Measurements from ENCODE around the gene SUGCT.

Gene SUGCT

DNA sequence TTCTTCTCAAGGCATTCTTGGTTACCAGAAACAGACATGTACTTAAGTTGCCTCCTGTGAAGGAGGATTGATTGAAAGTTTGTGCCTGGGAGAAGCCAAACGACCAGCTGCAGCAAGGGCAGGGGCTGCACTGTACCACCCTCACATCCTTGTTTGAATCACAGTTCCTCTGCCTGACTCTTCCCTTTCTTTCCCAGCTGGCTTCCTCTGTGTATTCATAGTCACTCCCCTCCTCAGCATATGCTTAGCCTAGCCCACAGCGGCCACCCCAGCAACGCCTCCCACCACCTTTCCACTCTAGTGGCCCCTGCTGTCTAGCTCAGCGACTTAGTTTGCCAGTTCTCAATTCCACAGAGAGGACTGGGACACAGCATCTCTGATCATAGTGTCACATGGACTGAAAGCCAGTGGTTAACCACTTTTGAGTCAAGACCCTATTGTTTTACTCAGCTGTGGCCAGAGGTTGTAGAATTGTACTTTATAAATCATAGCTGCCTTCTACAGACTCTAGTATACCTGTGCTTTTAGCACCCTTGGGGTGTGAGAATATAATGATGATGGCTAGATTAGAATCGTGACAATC, 643.0 kb downstream of the SUGCT start:
- no peak for DNase-seq (ENCODE audit: low read depth)

- no peak for DNase-seq (ENCODE audit: low read depth)
These were observed 645.7 kb downstream of the SUGCT start for GRCh38 chr7:40780460-40780859.

- no peak for DNase-seq (ENCODE audit: low read depth)
These were observed 648.0 kb downstream of the SUGCT start for GRCh38 chr7:40782836-40783235.

DNA sequence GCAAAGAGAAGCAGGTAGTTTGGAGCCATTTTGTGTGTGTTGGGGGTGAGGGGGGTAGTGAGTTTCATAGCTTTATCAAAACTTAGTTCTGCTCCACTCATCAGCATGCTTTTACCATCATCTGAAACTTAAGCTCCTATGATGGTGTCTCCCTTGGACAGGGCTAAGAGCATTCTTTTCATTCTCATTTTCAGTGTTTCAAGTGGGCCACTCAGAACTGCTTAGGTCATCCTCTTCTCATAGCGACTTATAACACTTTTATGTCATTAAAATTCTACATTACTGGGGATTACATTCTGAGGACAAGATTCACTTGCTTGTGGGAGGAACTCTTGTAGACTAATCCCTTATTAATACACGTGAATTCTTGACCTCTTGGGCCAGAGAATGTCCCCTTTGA, 649.4 kb downstream of the SUGCT start:
- no peak for DNase-seq (ENCODE audit: low read depth)

- DNase-seq (ENCODE audit: low read depth): no peak
These were observed 652.1 kb downstream of the SUGCT start for GRCh38 chr7:40786909-40787308.

DNA sequence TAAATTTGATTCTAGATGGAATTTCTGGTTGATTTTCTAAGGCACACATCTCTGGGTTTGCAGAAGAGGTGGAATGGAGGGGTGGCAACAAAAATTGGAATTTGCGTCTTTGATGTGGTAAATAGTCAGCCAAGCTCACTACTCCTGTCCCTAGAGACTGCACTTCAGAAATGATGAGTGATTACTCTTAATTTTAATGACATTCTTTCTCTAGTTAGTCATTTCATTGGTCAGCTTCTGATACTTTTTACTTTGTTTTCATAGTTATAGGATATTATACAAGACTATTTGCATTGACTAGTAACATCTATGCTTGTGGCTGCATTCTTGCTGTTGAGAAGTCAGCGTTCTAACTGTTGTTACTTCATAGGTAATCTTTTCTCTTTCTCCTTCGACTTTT, 658.3 kb downstream of the SUGCT start:
- DNase-seq (ENCODE audit: low read depth): no peak

DNA sequence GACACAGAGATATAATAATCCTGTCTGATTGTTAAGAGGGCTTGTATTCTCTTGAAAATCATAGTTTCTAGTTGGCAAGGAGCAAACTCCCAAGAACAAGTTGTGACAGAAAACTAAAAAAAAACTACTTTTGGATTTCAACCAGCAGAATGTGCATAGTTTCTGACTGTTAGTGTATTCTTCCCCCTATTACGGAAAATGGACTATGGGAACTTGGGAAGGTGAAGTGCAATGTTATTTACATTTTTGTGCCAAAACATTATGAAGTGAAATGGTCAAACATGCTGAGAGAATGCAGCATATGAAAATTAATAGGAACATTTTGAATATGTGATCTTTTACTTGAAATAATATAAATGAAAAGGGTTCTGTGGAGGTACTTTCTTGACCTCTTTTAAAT, 660.8 kb downstream of the SUGCT start:
- no peak for DNase-seq (ENCODE audit: low read depth)

DNA sequence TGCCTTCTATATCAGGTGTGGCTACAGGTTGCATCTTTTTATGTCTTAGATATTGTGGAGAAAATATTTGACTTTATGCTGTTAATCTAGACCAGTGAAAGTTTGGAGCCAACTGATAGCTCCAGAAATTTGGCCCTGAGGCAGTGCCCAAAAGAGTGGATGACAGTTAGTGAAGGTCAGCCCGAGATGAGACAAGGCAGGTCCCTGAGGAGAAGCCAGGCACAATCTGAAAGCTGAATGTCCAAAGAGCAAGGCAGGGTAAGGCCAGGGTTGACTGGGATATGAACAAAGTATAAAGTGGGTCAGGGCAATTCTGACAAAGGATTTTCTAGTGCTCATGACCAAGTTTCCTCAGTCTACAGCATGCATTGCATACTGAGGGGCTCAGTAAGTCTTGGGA, 661.9 kb downstream of the SUGCT start:
- no peak for DNase-seq (ENCODE audit: low read depth)

DNA sequence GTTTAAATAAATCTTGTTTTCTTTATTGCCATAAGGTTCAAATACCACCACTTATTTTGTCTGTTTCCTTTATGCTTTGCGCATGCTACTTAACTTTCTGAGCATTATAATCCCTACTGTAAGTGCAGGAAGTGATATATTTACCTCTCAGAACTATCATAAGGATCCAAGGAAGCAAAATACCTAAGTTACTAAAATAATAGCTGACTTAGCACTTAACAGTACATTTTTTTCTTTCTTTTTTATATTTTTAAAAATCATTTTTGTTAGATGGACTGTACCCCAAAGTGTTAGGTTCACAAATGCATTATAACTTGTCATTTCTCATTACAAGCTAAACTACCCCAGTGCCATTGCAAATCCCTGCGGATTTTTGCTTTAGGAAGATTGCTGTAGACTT, 663.8 kb downstream of the SUGCT start:
- no peak for DNase-seq (ENCODE audit: low read depth)

DNA sequence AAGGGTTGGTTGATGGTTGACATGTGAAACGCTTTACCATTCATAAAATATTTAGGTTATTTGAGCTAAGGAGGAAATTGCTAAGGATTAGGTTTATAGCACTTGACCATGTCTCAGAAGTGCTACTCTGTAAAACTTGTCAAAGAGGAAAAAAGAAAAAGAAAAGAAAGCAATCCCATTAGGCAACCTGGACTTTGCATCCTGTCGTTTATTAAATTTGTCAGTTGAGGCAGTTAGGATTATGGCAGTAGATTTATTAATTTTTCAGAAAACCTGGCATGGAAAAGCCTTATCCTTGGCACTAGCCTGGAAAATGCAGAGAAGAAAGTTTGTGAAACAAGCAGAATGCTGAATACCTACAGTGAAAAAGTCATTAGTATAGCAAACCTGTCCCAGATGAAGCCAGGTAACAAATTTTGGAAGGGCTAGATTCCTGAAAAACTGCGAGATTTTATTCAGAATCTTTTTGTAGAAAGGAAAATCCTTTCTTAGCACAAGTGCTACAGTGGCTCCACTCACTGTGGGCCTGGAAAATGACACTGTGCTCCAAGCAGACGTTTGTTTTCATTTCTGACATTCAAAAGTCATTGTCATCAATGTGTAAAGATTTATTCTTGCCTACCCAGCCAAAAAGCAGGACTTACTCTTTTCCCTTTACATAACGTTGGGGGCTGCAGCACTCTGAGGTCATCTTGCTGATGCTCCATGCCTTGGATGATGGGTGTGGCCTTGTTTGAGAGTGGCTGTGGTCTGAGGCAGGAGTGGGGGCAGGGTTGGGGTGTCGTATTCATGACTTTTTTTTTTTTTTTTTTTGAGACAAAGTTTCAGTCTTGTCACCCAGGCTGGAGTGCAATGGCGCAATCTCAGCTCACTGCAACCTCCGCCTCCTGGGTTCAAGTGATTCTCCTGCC, 664.9 kb downstream of the SUGCT start:
- no peak for DNase-seq (ENCODE audit: low read depth)

DNA sequence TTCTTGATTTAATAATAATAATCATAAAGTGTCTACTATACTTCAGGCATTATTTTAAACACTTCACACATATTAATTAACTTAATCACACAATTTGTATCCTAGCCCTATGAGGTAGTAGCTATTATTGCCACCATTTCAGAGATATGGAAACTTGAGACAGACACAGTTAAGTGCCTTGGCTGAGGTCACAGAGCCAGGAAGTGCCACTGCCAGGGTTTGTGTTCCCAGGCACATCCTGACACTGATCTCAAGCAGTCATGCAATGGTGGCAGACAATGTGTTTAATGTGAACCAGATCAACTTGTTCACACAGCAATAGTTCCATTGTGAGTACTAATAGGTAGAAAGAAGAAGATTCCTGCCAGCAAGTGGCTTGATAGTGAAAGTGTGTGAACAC, 666.0 kb downstream of the SUGCT start:
- DNase-seq (ENCODE audit: low read depth): no peak

- DNase-seq (ENCODE audit: low read depth): no peak
These were observed 667.7 kb downstream of the SUGCT start for GRCh38 chr7:40802497-40802896.

GRCh38 chr7:40804477-40805215, 669.8 kb downstream of the SUGCT start:
- no peak for DNase-seq (ENCODE audit: low read depth)

- DNase-seq (ENCODE audit: low read depth): no peak
These were observed 670.6 kb downstream of the SUGCT start for GRCh38 chr7:40805361-40805760.

- no peak for DNase-seq (ENCODE audit: low read depth)
These were observed 673.7 kb downstream of the SUGCT start for GRCh38 chr7:40808378-40808942.

- DNase-seq (ENCODE audit: low read depth): no peak
These were observed 675.5 kb downstream of the SUGCT start for GRCh38 chr7:40810274-40810673.

- DNase-seq (ENCODE audit: low read depth): no peak
These were observed 676.9 kb downstream of the SUGCT start for GRCh38 chr7:40811666-40812065.

GRCh38 chr7:40815022-40815421, 680.2 kb downstream of the SUGCT start:
- no peak for DNase-seq (ENCODE audit: low read depth)

GRCh38 chr7:40815512-40815911, 680.7 kb downstream of the SUGCT start:
- no peak for DNase-seq (ENCODE audit: low read depth)

- DNase-seq (ENCODE audit: low read depth): no peak
These were observed 688.1 kb downstream of the SUGCT start for GRCh38 chr7:40822861-40823260.

GRCh38 chr7:40824461-40824860, 689.7 kb downstream of the SUGCT start:
- no peak for DNase-seq (ENCODE audit: low read depth)

DNA sequence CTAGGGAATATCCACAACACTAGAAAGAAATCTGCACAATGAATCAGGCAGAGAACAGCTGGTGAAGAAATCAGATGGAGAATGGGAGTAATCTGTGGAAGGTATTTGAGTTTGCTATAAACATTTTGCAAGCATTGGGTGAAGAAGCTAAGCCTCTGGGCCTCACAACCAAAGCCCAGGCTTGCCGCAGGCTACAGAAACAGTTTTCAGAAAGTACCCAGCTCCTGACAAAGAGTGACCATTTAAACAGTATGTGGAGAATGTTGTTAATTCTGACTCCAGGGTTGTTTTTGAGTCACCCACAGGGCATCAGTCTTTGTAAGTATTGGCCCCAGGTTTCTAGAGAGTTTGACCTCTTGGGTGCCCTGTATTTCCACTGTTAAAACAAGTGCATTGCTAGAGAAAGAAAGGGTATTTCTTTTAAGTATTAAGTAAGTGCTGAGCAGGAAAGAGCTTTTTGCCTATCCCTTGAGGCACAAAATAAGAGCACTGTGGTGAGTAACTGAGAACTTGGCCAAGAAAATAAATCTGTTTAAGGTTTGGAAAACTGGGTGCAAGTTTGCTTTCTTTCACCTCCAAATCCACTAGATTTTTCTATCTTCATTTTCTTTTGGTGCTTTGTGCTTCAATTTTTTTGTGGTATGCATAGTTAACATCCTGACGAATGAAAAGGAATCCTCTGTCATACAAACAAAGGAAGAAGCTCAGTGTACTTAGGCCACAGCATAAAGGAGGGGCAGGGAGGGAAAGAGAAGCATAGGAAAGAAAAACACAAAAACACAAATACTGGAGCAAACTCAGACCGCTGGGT, 691.8 kb downstream of the SUGCT start:
- no peak for DNase-seq (ENCODE audit: low read depth)

All from CMK (cell line).